ENCODE data around the gene PGM1.

DNA sequence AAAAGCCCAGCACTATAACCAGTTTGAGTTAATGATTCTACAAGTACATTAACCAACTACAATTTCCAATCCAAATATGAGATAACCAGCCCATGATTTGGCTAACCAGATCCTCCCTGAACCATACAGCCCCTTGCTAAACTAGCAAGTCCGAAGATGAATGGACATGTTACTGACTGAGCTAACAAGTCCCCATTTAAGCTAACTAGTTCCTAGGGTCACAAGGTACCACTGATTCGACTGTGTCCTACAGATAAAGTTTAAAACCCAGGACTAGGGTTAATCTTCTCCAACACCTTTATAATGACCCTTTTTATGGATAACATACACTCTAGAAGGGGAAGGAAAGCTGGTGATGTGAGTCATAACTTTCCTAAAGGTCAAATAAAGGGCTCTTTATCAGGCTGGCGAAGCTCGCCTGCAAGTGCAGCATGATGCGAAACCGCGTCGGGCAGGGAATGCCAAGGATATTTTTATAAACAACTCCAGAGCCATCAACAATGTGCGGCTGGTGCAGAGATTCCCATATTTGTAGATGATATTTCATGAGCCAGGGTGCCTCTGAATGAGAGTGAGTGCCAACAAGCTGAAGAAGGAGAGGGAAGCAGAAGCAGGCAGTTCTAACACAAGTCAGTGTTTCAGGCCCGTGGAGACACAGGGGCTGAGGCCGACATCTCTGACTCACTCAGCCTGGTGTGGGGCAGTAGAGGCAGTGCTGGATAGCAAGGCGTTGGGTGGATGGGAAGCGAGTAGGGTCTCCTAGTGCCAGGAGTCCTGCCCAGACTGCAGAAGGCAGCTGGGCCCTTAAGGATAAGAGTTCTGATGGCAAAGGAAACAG is 105.0 kb downstream of the PGM1 start:
- TF ChIP-seq, protein P1, sequence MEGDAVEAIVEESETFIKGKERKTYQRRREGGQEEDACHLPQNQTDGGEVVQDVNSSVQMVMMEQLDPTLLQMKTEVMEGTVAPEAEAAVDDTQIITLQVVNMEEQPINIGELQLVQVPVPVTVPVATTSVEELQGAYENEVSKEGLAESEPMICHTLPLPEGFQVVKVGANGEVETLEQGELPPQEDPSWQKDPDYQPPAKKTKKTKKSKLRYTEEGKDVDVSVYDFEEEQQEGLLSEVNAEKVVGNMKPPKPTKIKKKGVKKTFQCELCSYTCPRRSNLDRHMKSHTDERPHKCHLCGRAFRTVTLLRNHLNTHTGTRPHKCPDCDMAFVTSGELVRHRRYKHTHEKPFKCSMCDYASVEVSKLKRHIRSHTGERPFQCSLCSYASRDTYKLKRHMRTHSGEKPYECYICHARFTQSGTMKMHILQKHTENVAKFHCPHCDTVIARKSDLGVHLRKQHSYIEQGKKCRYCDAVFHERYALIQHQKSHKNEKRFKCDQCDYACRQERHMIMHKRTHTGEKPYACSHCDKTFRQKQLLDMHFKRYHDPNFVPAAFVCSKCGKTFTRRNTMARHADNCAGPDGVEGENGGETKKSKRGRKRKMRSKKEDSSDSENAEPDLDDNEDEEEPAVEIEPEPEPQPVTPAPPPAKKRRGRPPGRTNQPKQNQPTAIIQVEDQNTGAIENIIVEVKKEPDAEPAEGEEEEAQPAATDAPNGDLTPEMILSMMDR (IDR thresholded peaks at IDR 0.05 in 2 of 3, conservative IDR thresholded peaks at IDR 0.05 in 1 of 3; ENCODE audit: borderline replicate concordance in 1 of 3, insufficient read depth in 1 of 3, low read depth in 2 of 3, low read length in 2 of 3), result no peak
- no peak for TF ChIP-seq POLR2AphosphoS5 (IDR thresholded peaks at IDR 0.05; ENCODE audit: low read depth, low read length)
- TF ChIP-seq ZNF274 (IDR thresholded peaks at IDR 0.05; ENCODE audit: low read depth, low read length), result no peak

All from HCT116 (cell line).